GM18861 (cell line): Measurements from ENCODE around the gene PHGDH.

Experiments used
- ATAC-seq: cut with Tn5 transposase; IDR thresholded peaks from one replicate; pipeline ENCODE4 v1.9.1; 2021; ENCODE audit not compliant: unreplicated experiment

The PHGDH gene

DNA sequence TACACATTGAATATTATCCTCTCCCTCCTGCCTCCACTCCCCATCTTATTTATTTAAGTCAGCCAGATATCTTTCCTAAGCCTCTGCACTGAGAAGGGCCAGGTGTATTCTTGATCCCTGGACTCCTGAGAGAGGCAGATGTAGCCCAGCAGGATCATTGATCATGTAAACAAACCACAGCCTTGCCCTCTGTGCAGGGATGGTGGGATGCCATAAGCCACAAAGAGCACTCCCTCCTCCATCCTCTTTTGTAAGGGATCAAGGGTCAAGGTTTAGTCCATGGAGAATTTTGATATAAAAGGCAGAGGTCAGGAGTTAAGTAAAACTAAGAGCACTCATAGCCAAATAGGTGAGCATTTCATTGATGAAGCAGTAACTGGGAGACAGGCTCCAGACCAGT lies 17.3 kb downstream of the PHGDH start:
- no peak for ATAC-seq

GRCh38 chr1:119731060-119731459 lies 19.3 kb downstream of the PHGDH start:
- ATAC-seq = no peak

DNA sequence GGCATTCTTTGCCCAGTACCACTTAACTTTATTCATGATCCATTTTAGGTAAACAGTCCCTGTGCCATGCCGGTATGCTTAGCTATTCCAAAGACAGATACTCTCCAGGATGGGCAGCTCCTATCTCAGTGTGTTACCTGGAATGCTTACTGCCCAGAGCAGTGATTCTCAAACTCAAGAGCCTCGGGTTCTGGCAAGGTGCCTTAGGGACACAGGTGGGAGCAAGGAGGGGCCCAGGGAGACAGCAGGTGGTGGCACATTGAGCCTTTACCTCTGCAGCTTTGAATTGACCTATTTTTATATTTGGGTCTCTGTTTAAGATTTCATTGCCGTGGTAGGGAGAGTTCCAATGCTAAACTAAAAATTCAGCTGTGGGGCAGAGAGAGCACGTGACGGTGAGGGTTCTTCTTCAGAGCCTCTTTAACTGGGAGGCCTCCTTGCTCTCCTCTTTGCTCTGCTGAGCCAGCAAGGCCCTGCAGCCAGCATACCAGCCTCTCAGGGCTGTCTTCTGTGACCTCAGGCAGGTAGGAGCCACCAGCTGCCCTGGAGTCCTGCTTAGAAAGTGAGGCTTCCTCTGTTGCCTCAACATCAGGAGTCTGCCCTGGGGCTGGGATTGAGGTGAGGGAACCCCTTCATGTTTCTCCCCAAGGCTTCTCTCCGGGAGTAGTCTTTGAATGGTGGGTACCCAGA lies 20.2 kb downstream of the PHGDH start:
- no peak for ATAC-seq

DNA sequence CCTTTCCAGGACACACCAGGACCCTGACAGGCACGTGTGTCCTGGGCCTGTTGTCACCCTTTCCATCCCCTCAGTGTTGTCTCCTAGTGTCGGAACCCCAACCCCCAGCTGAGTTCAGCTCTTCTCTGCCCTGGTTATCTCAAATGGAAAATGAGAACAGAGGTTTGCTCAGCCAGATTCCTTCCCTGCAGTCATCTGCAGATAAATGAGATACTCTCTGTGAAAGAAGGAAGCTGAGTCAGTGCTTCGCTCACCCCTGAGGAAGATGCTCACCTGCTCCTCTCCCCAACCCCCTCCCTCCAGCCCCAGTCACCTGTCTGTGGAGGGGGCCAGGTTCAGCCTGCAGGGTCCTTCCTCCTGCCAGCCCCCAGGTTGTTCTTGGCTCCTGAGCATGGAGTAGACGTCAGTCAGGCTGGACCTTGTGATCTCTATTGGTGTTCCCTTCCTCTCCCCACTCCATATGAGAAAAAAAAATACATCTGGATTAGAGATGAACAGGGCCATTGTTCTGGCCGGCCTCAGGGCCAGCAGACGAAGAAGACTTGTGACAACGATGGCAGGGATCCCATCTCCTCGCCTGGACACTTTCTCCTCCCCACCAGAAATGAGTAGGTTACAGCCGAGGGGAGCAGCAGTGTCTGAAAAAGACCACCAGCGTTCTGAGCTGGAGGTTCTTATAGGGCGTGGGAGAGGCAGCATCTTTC lies 20.9 kb downstream of the PHGDH start:
- no peak for ATAC-seq

DNA sequence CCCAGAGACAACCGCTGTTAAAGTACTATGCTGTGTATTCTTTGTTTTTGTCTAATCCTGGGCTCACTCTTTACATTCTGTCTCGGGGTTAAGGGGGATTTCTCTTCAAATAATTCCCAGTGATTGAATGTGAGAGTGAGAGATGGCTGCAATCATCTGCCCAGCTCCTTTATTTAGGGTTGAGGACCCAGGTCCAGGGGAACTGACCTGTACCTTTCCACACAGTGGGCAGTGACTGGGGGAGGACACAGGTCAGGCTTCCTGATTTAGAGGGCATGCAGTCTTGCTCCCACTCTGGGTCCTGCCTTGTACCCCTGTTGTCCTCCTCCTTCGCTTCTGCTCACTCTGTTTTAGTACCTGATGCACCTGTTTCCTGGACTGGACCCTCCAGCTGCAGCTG lies 22.0 kb downstream of the PHGDH start:
- ATAC-seq = no peak

GRCh38 chr1:119735217-119735616 lies 23.5 kb downstream of the PHGDH start:
- no peak for ATAC-seq

- no peak for ATAC-seq
Observed at GRCh38 chr1:119736649-119737039, 24.9 kb downstream of the PHGDH start.

DNA sequence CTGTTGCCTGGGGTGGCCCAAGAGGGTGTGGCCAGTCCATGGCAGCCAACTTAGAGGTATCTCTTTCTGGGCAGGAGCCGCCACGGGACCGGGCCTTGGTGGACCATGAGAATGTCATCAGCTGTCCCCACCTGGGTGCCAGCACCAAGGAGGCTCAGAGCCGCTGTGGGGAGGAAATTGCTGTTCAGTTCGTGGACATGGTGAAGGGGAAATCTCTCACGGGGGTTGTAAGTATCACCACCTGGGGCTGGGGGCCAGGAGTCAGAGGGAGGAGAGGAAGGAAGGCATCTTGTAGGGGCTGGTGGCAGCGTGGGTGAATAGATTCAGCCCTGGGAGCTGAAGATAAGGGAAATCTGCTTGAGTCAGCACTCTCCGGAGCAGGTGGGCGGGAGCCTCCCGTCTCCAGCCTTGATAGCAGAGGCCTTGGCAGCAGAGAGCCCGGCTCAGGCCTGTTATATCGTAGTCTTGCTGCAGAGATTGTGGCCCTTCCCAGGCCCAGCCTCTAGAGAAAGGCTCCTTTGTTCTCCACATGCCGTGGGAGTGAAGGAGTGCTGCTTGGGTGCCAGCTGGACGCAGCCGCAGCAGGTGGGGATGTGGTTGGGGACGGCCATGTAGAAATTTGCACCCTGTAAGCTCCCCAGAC lies 25.4 kb downstream of the PHGDH start:
- no peak for ATAC-seq

DNA sequence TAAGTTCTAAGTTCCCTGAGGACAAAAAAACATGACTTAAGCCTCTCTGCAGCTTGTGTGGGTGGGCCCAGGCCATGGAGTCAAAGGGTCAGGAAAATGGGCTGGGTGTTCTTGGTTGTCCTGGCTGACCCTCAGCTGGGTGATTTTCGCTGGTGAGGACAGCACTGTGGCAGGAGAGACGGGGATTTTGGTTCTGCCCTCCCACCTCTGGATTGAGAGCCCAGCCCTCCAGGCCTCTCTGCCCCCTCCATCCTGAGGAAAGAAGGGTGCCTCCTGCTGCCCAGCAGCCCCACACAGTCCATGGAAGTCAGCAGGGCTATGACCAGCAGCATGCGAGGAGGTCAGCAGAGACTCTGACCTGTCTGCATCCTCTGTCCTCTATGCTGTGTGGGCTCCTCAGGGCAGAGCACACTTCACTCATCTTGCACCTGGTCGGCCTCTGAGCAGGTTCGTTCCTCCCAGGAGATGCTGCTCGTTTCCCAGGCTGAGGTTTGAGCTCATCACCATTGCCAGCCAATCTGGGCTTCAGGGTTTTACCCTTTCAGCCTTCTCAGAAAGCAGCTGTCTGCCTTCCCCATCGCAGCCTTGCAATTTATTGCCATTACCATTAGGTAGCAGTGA lies 26.5 kb downstream of the PHGDH start:
- no peak for ATAC-seq

- ATAC-seq = no peak
Observed at GRCh38 chr1:119739150-119739549, 27.4 kb downstream of the PHGDH start.

DNA sequence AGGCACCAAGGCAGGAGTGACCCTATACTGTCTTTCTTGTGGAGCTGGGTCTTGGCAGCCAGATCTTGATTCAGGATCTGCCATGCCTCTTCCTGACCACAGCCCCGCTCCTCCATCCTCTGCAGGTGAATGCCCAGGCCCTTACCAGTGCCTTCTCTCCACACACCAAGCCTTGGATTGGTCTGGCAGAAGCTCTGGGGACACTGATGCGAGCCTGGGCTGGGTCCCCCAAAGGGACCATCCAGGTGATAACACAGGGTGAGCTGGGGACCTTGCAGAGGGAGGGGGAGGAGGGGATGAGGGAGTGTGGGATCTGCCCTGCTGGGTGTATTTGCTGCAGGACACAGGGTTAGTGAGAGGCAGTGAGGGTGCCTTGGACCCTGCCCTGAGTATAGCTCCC lies 28.5 kb downstream of the PHGDH start:
- no peak for ATAC-seq

DNA sequence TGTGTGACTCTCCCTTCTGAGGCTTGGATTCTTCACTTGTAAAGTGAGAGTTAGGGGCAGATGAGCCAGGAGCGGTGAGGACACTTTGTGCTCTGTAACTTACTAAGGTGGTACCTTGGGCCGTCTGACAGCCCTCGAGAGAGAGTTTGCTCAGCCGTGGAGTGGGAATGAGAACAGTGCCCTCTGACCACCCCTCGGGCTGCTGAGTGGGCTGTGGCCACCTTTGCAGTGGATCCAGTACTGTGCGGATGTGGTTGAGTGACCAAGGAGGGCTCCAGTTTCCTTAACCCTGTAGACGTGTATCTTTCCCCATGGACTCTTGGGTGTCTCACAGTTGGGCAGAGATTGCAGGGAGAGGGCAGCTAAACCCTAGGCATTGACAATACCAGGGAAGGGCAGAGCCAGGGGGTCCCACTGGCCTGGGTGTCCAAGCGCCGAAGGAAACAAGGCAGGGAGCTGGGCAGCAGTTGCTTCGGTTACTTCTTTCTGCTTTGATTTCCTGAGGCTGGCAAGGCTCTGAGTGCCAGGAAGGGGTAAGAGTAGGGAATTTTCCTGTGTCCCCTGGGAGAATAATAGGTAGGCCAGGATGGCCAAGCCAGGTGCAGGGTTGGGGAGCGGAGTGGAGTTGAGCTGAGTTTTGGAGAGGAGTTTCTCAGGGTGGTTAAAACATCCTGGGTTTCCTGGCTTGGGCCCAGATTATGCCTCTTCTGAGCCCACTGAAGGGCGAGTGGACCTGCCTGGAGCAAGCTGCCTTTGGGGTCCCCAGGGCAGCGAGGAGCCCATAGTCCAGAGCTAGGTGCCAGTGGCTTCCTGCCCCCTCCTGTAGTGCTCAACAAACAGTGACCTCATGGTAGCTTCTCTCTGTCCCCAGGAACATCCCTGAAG lies 29.4 kb downstream of the PHGDH start:
- no peak for ATAC-seq

DNA sequence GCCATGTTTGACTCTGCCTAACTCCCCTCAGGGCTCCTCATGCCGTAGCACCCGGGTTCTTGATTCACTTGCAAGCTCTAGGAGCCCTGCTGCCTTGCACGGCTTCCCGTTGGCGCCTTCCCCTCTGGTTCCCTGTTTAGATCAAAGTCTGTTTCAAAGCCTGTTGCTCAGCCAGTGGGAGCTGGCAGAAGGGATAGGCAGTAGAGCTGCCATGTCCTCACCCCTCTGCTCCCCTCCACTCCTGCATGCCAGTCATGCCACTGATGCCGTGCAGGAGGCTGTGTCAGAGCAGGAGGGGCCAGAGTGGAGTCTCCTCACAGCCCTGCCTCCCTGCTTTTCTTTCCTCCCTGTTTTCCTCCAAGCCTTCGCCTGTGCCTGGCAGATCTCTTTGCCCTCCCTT lies 30.5 kb downstream of the PHGDH start:
- no peak for ATAC-seq

DNA sequence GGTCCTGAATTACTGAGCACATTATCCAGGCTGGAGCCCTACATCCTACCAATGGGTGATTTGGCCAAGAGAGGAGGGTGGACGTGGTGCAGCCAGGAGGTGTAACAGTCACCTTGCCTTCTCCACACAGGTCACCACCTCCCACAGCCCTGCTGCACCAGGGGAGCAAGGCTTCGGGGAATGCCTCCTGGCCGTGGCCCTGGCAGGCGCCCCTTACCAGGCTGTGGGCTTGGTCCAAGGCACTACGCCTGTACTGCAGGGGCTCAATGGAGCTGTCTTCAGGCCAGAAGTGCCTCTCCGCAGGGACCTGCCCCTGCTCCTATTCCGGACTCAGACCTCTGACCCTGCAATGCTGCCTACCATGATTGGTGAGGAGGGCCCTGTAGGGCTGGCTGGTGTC lies 30.9 kb downstream of the PHGDH start:
- no peak for ATAC-seq

DNA sequence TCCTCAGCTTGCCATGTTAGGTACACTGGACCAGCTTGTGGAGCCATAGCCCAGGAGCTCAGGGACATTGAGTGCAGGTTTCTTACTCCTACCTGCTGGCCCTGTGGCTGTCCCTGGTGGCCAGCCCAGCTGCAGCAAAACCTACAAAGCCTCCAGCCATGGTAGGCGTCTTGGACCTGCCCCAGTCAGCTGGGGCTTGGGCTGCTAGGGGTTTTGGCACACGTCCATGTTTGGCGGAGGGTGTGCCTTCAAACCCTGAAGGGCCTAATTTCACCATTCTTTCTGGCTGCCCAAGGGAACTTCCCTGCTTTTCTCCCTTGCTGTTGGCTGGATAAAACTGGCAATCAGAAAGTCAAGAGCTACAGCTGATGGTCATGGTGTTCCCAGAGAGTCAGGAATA lies 31.6 kb downstream of the PHGDH start:
- no peak for ATAC-seq

- ATAC-seq = no peak
Observed at GRCh38 chr1:119743776-119744597, 32.3 kb downstream of the PHGDH start.

DNA sequence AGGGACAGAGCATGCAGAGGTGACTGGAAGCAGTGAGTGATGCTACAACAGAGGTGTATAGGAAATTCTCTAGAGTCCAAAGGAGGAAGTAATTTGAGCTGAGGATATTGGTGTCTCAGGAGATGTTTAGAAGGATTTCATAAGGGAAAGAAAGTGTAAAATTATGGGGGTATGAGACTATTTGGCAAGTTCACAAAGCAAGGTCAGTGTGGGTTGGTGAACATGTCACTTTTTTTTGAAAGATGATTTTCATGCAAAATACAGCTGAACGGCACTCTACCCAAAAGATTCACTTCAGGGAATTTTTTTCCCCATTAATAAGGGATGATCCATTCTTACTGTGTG lies 32.8 kb downstream of the PHGDH start:
- ATAC-seq = no peak

DNA sequence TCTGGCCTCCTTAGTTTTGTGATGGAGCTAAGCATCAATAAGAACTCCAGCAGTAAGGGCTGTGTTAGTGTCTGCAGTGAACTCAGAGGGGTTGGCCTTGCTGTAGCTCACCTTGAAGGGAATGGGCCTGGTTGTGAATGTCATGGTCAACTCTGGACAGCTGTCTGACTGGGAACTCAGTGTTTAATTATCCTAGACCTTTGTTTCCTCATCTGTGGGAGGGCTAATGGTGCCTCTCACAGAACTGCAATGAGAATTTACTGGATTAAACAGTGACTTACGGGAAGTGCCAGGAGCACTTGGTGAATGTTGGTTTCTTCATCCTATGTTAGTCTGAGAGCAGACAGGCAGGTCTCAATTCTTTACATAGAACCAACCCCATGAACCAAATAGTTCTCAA lies 33.3 kb downstream of the PHGDH start:
- no peak for ATAC-seq

DNA sequence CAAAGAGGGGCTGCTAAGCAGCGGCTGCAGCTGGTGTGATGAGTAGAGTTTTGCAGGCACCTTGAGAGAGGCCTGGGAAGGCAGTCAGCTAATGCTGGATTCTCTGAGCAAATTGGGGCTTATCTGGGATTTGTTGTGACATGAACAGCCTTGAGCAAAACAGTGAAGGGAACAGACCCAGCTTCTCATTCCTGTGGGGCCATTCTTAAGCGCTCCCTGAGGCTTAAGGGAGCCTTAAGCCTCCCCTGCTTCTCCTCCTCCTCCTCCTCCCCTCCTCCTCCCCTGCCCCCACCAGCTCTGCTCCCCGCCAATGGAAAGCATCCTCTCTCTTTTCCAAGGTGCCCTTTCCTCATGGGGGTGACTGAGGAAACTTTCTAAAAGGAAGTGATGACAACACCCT lies 35.7 kb downstream of the PHGDH start:
- no peak for ATAC-seq

DNA sequence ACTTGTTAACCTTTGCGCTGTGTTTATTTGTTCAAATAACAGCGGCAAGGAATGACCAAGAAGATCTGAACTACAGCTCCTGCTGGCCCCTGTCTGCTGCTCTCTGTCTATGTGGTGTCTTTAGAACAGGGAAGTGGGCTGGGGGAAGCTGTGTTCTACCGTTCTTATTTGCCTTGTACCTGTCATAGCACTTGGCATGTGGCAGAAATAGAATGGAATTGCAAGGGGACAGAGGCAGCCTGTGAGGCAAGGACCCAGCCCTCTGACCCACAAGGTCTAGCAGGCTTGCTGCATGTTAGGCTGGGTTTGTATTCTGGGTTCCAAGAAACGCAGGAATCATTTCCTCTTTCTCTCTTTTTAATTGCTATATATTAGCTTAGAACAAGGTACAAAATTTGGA lies 36.3 kb downstream of the PHGDH start:
- ATAC-seq = no peak
